ENCODE results near the gene CBX1. TPM values are rescaled to one million over a fixed set of nuclear protein-coding genes. Genes with fewer than 3 reads are reported as not detected.
A peak's percentile ranks its signal among the peaks of the same experiment; 100 is the strongest.

Gene CBX1
- total and polyA plus RNA-seq, 2 of the 13 experiments (the other 11 are each of a cell fraction or from before 2014, with no cell fraction given): 17.8 to 108 TPM

DNA sequence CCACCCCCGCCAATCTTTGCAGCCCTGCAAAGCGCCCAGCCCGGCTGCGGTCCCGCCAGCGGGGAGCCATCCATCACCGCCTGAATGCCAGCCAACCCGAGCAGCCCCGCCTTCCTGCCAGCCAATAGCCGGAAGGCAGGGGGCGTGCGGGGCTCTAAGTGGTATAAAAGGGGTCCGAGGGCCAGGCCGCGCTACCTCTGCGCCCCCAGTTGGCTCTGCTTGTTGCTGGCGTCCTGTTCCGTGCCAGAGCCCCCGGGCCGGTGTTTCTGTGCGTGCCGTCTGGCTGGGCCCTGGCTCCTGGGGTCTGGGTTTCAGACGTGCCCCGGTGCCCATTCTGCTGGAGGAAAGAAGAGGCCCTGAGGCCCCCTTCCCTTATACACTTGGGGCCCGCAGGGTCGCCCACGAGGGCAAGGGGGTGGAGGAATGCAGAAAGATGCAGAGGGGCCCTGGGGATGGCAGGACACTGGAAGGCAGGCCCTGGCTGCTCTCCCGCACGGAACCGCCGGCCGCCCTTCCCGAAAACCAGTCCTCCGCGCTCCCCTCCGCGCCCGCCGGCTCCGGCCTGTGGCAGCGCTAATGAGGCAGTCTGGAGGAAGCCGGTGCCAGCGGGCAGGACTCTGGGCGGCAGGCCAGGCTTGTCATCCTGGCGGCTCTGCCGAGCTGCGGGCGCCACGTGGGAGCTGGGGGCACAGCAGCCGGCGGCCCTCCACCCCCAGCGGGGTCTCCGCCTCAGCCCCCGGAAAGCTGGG, 77.7 kb downstream of the CBX1 start (continued):
- TF ChIP-seq, protein P1, sequence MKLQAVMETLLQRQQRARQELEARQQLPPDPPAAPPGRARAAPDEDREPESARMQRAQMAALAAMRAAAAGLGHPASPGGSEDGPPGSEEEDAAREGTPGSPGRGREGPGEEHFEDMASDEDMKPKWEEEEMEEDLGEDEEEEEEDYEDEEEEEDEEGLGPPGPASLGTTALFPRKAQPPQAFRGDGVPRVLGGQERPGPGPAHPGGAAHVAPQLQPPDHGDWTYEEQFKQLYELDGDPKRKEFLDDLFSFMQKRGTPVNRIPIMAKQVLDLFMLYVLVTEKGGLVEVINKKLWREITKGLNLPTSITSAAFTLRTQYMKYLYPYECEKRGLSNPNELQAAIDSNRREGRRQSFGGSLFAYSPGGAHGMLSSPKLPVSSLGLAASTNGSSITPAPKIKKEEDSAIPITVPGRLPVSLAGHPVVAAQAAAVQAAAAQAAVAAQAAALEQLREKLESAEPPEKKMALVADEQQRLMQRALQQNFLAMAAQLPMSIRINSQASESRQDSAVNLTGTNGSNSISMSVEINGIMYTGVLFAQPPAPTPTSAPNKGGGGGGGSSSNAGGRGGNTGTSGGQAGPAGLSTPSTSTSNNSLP (IDR thresholded peaks at IDR 0.05; ENCODE audit: low read depth, low read length): no peak
- TF ChIP-seq NAIF1 (CRISPR knock-in tag; IDR thresholded peaks at IDR 0.05; ENCODE audit: borderline replicate concordance): 0 out of 2 replicates have a peak, but pooled peaks have one; percentile 14
- no peak for TF ChIP-seq ZNF430 (CRISPR knock-in tag; IDR thresholded peaks at IDR 0.05)
- TF ChIP-seq RBM22 (optimal IDR thresholded peaks at IDR 0.05; ENCODE audit: low read length): no peak
- TF ChIP-seq ESRRA (CRISPR knock-in tag; IDR thresholded peaks at IDR 0.05; ENCODE audit: low read depth): no peak
- no peak for TF ChIP-seq JDP2 (CRISPR knock-in tag; IDR thresholded peaks at IDR 0.05; ENCODE audit: borderline replicate concordance)
- TF ChIP-seq ZNF720 (CRISPR knock-in tag; IDR thresholded peaks at IDR 0.05): no peak
- TF ChIP-seq, protein P2, sequence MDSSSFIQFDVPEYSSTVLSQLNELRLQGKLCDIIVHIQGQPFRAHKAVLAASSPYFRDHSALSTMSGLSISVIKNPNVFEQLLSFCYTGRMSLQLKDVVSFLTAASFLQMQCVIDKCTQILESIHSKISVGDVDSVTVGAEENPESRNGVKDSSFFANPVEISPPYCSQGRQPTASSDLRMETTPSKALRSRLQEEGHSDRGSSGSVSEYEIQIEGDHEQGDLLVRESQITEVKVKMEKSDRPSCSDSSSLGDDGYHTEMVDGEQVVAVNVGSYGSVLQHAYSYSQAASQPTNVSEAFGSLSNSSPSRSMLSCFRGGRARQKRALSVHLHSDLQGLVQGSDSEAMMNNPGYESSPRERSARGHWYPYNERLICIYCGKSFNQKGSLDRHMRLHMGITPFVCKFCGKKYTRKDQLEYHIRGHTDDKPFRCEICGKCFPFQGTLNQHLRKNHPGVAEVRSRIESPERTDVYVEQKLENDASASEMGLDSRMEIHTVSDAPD (CRISPR knock-in tag; IDR thresholded peaks at IDR 0.05): no peak
- TF ChIP-seq ZFP36L2 (CRISPR knock-in tag; IDR thresholded peaks at IDR 0.05): no peak
- TF ChIP-seq, protein P3, sequence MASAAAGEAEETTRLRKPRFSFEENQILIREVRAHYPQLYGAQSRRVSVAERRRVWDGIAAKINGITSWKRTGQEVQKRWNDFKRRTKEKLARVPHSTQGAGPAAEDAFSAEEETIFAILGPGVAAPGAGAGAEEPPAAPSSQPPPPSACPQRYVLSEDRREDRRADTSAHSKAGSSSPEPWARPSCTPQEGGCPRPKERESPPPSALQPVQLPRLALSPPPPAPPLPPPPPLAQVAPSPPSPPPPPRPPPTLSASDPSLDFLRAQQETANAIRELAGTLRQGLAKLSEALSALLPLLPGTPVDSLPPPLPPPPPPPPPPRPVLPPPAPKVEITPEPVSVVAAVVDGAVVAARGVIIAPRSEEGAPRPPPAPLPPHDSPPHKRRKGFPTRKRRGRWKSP (CRISPR knock-in tag; IDR thresholded peaks at IDR 0.05): peak; percentile 88; the same call in 1 of the 2 replicates
- TF ChIP-seq SOX6 (IDR thresholded peaks at IDR 0.05): no peak
- TF ChIP-seq SOX6 (CRISPR knock-in tag; IDR thresholded peaks at IDR 0.05): peak; percentile 22
- TF ChIP-seq, protein P4, sequence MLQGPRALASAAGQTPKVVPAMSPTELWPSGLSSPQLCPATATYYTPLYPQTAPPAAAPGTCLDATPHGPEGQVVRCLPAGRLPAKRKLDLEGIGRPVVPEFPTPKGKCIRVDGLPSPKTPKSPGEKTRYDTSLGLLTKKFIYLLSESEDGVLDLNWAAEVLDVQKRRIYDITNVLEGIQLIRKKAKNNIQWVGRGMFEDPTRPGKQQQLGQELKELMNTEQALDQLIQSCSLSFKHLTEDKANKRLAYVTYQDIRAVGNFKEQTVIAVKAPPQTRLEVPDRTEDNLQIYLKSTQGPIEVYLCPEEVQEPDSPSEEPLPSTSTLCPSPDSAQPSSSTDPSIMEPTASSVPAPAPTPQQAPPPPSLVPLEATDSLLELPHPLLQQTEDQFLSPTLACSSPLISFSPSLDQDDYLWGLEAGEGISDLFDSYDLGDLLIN (CRISPR knock-in tag; IDR thresholded peaks at IDR 0.05; ENCODE audit: borderline replicate concordance): no peak
- no peak for TF ChIP-seq TEAD3 (CRISPR knock-in tag; optimal IDR thresholded peaks at IDR 0.05; ENCODE audit: borderline replicate concordance)
- TF ChIP-seq SP5 (CRISPR knock-in tag; IDR thresholded peaks at IDR 0.05; ENCODE audit: borderline replicate concordance, low read depth): no peak
- TF ChIP-seq, protein P5, sequence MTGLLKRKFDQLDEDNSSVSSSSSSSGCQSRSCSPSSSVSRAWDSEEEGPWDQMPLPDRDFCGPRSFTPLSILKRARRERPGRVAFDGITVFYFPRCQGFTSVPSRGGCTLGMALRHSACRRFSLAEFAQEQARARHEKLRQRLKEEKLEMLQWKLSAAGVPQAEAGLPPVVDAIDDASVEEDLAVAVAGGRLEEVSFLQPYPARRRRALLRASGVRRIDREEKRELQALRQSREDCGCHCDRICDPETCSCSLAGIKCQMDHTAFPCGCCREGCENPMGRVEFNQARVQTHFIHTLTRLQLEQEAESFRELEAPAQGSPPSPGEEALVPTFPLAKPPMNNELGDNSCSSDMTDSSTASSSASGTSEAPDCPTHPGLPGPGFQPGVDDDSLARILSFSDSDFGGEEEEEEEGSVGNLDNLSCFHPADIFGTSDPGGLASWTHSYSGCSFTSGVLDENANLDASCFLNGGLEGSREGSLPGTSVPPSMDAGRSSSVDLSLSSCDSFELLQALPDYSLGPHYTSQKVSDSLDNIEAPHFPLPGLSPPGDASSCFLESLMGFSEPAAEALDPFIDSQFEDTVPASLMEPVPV (CRISPR knock-in tag; IDR thresholded peaks at IDR 0.05): no peak; the same call in 1 of the 2 replicates
- TF ChIP-seq, protein P6, sequence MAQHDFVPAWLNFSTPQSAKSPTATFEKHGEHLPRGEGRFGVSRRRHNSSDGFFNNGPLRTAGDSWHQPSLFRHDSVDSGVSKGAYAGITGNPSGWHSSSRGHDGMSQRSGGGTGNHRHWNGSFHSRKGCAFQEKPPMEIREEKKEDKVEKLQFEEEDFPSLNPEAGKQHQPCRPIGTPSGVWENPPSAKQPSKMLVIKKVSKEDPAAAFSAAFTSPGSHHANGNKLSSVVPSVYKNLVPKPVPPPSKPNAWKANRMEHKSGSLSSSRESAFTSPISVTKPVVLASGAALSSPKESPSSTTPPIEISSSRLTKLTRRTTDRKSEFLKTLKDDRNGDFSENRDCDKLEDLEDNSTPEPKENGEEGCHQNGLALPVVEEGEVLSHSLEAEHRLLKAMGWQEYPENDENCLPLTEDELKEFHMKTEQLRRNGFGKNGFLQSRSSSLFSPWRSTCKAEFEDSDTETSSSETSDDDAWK (CRISPR knock-in tag; IDR thresholded peaks at IDR 0.05): no peak
- no peak for TF ChIP-seq BHLHE40 (IDR thresholded peaks at IDR 0.05; ENCODE audit: low read length)
- 0 out of 2 replicates have a peak, but pooled peaks have one; percentile 15 for TF ChIP-seq ZNF121 (CRISPR knock-in tag; IDR thresholded peaks at IDR 0.05)
- TF ChIP-seq ETV6 (CRISPR knock-in tag; conservative IDR thresholded peaks at IDR 0.05): no peak
- TF ChIP-seq ZNF3 (CRISPR knock-in tag; IDR thresholded peaks at IDR 0.05): no peak
- TF ChIP-seq JARID2 (CRISPR knock-in tag; IDR thresholded peaks at IDR 0.05; ENCODE audit: insufficient replicate concordance): no peak
